IPS DF 19.7 (cell line): Measurements from ENCODE around the gene RPS18.

Source experiments
- DNase-seq: peaks from one replicate; pipeline ENCODE4 v3.0.0-alpha.2; 2013; ENCODE audit warnings: low read depth, low spot score

The RPS18 gene

DNA sequence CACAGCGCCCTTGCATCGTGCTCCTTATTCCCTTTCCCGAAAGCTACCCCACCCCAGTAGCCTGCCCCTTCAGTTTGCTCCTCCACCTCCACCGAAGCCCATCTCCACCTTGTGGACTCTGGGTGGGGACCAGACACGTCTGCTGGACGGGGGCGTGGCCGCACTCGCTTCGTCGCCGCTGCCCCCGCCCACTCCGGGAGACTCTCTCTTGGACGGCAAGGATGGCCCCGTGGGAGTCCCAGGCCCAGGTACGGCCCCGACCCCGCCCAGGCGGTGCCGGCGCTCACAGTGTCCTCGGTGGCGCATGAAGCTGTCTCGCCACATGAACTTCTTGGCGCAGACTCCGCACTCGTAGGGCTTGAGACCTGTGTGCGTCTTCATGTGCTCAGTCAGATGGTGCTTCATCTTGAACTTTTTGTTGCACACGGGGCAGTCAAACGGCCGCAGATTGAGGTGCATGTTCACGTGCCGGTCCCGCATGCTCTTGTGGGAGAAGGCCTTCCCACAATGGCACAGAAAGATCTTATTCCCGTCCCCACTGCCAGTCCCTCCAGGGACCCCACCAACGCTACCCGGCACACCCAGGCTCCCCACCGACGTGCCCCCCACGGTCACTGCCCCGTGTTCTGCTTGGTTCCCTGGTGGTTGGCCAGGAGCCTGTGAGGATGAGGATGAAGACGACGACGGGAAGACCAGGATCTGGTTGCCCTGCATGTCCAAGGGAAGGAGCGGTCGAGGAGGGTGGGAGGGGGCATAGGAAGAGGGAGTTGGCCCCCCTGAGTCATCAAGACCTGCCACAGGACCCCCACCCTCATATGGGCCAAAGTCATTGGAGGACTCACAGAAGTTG lies 43.3 kb downstream of the RPS18 start:
- DNase-seq = no peak

DNA sequence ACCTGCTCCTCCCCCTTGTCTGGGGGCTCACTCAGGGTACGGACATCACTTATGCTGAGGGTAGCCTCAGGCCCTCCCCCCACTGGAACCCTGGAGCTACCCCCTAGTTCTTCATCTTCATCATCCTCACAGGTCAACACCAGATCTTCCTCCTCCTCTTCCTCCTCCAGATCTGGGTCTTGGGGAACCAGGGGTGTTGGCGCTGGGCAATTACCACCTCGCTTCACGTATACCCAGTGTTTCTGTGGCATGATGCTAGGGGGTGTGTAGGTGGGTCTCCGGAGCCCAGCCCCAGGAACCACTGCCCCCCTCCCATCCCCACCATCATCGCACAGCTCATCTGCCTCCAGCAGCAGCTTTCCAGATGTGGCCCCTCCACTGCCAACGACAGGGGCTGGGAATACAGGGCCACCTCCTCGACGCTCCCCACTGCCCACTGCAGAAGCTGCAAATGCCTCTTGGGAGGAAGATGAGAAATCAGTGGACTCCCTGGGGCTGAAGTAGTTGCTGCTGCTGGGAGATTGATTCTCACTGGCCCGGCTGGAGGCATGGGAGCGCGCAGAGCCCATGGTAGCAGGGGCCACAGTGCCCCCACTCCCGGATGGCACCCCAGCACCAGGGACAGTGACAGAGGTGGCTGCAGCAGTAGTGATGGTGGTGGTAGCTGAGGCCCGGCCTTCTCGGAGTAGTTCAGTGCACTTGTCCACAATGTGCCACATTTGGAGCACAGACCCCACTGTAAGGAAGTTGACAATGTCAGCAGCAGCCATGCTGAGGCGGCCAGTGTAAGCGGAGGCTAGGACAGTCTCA lies 44.1 kb downstream of the RPS18 start:
- no peak for DNase-seq

DNA sequence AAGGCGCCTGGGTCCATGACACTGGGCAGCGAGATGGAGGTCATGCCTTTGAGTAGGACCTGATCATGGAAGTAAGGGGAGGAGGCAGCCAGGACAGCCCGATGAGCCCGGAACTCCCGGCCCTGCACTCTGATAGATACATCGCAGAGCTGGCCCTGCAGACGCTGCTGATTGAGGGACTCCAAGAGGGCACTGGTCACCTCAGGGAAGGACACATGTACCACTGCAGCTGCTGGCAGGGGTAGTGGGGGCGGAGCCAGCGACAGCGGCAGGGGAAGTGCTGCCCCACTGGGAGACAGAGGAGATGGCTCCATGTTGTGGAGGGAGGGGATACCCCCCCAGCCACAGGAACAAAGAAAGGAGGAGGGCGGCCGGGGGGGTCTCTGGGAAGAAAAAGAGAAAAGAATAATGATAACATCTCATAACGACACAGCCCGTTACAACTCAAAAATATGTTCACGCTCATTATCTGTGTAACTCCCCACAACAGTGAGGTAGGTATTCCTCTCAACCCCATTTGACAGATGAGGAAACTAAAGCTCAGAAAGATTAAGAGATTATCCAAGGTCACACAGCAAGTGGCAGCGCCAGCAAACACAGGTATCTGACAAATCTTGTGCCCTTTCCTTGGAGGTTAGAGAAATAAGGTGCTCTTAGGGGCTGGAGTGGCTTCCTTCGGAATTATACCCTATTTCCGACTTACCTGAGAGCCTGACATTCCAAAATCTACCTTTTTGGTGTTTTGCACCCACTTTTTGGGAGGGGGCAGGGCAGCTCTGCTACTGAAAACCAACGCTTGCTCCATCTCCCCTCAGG lies 44.9 kb downstream of the RPS18 start:
- DNase-seq = no peak

DNA sequence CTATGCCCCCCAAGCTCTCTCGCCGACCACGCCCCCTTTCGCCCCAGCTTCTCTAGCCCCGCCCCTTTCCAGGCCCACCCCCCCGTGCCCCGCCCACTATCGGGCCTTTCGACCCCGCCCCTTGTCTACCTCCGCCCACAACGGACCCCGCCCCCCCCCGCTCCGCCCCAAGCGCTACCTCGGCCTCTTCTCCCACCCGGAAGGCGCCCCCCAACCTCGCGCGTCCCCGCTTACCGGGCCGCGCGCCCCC lies 45.5 kb downstream of the RPS18 start:
- DNase-seq = no peak

DNA sequence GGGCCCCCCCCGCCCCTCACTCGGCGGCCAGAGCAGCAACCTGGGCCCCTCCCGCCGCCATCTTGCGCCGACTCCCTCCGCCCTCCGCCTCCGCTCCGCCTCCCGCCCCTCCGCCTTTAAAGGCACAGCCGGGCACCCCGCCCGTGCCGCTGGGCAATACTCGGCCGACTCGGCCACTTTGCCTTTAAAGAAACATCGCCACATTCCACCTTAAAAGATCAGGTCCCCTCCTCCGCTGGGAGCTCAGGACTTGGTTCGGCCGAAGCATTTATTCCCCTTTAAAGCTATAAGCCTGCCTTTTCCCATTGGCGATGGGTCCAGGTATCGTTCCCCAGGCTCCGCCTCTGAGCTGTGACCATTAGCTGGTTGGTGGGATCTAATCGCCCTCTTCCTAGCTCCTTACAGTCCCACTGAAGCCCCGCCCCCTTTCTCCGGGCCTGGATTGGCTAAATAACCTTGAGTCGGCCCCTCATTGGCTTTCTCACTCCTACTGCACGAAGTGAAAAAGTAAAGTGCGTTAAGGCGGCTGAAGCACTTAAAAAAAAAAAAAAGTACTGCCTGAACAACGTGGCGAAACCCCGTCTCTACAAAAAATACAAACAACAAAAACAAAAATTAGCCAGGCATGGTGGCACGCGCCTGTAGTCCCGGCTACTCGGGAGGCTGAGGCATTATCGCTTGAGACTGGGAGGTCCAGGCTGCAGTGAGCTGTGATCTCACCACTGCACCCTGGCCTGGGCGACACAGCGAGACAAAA lies 46.0 kb downstream of the RPS18 start, which contains the start of gene ZBTB22:
TSS of gene ZBTB22 (minus strand) at position 76 of the 757 bp plus-strand sequence. CDS start 828 bp downstream, outside the sequence.
- peak; percentile 94 for DNase-seq

DNA sequence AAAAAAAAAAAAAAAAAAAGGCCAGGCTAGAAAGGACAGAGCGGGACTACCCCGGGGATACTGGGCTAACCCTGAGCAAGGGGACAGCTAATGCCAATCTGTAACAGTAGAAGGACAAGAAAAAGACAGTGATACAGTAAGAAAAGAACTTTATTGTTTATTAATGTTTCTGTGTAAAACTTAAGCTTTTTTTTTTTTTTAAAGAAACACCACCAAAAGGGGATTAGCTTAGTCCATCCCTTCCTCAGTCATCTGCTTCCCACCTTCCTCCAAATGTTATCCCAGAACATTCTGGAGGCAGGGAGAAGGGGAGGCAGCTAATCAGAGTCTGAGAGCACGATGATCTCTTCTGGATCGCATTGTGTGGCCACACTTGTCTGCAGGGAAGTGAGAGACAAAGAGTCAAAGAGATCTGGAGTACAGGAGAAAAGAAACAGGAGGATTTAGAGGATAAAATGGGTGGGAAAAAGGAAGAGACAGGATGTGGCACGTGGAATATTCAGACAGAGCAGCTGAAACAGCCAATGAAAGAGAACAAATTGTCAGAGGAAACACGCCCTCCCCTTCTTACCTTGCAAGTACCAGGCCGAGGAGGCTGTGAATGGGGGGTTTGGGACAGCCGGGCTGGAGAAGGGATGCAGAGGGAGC lies 46.7 kb downstream of the RPS18 start:
- no peak for DNase-seq

DNA sequence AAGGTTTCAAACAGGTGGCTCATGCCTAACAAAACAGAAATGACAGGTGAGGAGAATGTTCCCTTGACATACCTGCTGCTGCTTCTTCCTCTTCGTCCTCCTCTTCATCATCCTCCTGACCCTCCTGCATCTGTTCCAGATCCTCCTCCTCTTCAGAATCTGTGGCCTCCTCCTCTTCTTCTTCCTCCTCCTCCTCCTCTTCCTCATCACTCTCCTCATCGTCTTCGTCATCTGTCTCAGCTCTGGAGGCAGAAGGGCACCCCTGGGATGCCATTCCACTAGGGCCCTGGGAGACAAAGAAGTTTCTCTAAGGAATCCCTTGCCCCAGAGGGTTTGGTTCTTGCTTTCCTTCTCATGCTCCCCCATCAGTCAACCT lies 48.1 kb downstream of the RPS18 start:
- DNase-seq = no peak

DNA sequence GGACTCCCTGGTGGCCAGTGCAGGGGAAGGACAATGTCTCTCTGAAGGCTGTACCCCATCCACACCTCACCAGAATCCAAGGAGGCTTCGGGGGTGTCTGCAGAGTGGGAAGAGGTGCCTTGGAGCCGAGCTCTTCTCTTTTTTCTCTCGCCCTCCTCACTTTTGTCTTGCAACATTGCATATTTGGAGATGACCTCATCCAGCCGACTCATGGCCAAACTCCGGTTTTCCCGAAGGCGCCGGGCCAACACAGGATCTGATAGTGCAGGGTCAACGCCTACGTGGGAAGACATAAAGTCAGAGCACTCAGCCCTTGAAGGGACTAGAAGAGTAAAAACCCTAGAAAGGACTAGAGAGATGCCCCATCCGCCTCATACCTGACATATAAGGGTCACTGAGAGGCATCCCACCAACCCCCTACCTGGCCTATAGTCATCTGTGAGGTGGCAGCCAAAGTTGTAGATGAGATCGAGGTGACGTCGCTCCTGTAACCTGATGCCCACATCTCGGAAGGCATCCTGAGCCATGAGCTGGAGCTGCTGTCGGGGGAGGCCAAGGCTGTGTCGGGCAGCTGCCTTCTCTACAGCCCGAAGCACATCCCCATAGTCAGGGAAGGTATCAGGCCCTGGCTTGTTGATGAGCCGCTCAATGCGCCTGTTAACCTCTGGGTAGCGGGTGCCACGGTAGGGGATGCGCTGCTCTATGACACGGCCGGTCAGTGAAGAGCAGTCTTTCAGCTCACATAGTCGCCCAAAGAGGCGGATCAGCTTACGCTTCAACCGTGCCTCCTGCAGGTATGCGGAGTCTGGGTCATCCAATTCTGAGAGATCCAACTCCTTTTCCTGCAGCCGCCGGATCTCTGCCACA lies 48.7 kb downstream of the RPS18 start:
- no peak for DNase-seq

DNA sequence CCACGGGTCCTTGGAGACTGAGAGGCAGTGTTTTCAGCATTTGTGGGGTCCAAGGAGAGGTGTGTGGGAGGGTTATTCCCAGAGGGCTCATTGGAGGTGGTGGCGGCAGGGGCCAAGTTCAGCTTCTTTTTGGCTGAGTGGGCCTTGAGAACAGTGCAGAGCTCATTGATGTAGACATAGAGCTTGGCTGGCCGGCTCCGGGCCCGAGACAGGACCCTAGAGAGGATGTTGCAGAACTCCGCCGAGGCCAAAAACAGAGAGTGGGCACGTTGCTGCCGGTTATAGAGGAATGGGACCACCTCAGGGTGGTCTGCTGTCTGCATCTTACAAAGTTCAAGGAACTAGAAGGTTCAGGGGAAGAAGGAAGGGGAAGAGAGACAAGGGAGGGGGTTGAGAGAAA lies 49.4 kb downstream of the RPS18 start:
- DNase-seq = no peak

DNA sequence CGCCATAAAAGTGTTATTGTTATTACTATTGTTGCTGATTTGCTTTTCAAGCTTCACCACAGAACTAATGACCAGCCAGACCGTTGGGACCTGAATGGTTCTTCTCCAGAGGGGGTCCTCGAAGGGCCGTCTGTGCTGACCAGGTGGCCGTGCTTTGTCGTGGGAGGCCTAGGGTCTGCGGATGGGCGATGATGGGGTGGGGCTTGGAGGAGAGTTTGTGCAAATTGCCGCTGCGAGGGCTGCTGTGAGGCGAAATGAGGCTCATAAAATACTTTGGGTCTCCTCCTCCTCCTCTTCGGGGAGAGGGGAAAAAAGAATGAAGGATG lies 51.7 kb downstream of the RPS18 start:
- DNase-seq = no peak

DNA sequence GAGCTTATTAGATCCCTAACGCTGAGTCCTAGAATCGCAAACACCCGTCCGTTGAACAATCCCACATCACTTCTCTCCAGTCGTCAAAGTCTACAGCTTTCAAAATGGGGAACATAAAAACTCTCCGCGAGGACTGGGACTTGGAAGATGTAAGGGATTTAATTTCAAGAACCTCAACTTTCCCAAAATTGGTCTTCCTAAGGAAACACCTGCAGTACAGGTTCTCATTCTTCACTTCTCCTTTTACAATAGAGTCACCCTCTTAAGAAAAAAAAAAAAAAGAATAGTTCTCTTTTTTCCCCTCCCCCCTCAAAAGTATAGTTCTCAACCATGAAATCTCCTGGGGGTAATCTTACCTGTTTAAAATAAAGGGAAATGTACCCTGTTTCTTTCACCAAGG lies 52.2 kb downstream of the RPS18 start:
- no peak for DNase-seq
